MM.1S (cell line): ENCODE measurements around the gene PCSK4.

Source experiments
- EZH2 ChIP-seq: fragments of 300-600 bp; sonication (generic); optimal IDR thresholded peaks from 2 replicates; pipeline ENCODE3; 2017; ENCODE audit warnings: low read depth, mild to moderate bottlenecking, antibody characterized with exemption, low read length, mixed read lengths
- EZH2phosphoT487 ChIP-seq: fragments of 300-600 bp; sonication (generic); IDR thresholded peaks from 2 replicates; pipeline ENCODE4 v1.6.1; 2018; ENCODE audit warnings: antibody characterized with exemption, low read length
- TF ChIP-seq, protein P1 (sequence below): fragments of 300-600 bp; sonication (generic); IDR thresholded peaks from 2 replicates; pipeline ENCODE4 v1.5.1; 2016; ENCODE audit warnings: antibody characterized with exemption, low read length, mixed read lengths

DNA sequence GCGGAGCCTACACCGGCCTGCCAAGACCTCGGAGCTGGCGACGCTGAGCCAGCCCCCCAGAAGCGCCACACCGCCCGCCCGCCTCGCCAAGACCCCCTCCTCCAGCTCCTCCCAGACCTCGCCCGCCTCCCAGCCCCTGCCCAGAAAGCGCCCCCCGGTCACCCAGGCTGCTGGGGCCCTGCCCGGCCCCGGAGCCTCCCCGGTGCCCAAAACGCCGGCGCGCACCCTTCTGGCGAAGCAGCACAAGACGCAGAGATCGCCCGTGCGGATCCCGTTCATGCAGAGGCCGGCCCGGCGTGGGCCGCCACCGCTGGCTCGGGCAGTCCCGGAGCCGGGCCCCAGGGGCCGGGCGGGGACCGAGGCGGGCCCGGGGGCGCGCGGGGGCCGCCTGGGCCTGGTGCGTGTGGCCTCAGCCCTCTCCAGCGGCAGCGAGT, 21.3 kb downstream of the PCSK4 start:
- no peak for TF ChIP-seq EZH2
- TF ChIP-seq, protein P1, sequence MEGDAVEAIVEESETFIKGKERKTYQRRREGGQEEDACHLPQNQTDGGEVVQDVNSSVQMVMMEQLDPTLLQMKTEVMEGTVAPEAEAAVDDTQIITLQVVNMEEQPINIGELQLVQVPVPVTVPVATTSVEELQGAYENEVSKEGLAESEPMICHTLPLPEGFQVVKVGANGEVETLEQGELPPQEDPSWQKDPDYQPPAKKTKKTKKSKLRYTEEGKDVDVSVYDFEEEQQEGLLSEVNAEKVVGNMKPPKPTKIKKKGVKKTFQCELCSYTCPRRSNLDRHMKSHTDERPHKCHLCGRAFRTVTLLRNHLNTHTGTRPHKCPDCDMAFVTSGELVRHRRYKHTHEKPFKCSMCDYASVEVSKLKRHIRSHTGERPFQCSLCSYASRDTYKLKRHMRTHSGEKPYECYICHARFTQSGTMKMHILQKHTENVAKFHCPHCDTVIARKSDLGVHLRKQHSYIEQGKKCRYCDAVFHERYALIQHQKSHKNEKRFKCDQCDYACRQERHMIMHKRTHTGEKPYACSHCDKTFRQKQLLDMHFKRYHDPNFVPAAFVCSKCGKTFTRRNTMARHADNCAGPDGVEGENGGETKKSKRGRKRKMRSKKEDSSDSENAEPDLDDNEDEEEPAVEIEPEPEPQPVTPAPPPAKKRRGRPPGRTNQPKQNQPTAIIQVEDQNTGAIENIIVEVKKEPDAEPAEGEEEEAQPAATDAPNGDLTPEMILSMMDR, result no peak
- TF ChIP-seq EZH2phosphoT487, result no peak
